ENCODE measurements around the gene ASB1.
A peak's percentile ranks its signal among the peaks of the same experiment; 100 is the strongest.

The ASB1 gene

GRCh38 chr2:238426568-238427434 lies at the start of gene ASB1:
Gene ASB1, plus strand, starts transcription at chr2:238426927. Its CDS starts 144 bp downstream, at chr2:238427071.
- peak; percentile 90 for DNase-seq (ENCODE audit: low read depth)
- peak within 1 kb of the TSS; percentile 94 for H3K4me3 ChIP-seq (ENCODE audit: low read length)
- peaks cover 52% of the 10 kb centered on the region for H3K4me1 ChIP-seq (ENCODE audit: control insufficient read depth, insufficient read depth, low read length)
- H3K9ac ChIP-seq (ENCODE audit: low read length): peak within 1 kb of the TSS; percentile 94
- H3K27me3 ChIP-seq (replicated peaks; ENCODE audit: control insufficient read depth, insufficient read depth, low read length): no peaks in the 10 kb centered on the region
- peaks cover 9% of the 10 kb centered on the region for H3K36me3 ChIP-seq (ENCODE audit: control insufficient read depth, insufficient read depth, low read length, severe bottlenecking)
- no peaks in the 10 kb centered on the region for H3K9me3 ChIP-seq (ENCODE audit: control insufficient read depth, low read length)

GRCh38 chr2:238378230-238379095 lies 48.3 kb upstream of the ASB1 start:
- peaks cover 21% of the 10 kb centered on the region for H3K4me1 ChIP-seq (ENCODE audit: control insufficient read depth, insufficient read depth, low read length)
- DNase-seq (ENCODE audit: low read depth): no peak
- H3K9ac ChIP-seq (ENCODE audit: low read length): no peak overlapping the region
- no peak overlapping the region for H3K4me3 ChIP-seq (ENCODE audit: low read length)
- H3K27me3 ChIP-seq (replicated peaks; ENCODE audit: control insufficient read depth, insufficient read depth, low read length): no peaks in the 10 kb centered on the region
- H3K9me3 ChIP-seq (ENCODE audit: control insufficient read depth, low read length): no peaks in the 10 kb centered on the region
- H3K36me3 ChIP-seq (ENCODE audit: control insufficient read depth, insufficient read depth, low read length, severe bottlenecking): no peaks in the 10 kb centered on the region

- Histone ChIP-seq H3K36me3 (ENCODE audit: control insufficient read depth, insufficient read depth, low read length, severe bottlenecking) (no peaks in the 10 kb centered on the region), H3K27me3 (replicated peaks; ENCODE audit: control insufficient read depth, insufficient read depth, low read length) (no peaks in the 10 kb centered on the region), H3K9me3 (ENCODE audit: control insufficient read depth, low read length) (no peaks in the 10 kb centered on the region), H3K4me1 (ENCODE audit: control insufficient read depth, insufficient read depth, low read length) (peaks cover 21% of the 10 kb centered on the region), H3K9ac (ENCODE audit: low read length) (no peak overlapping the region), H3K4me3 (ENCODE audit: low read length) (no peak overlapping the region)
- DNase-seq (ENCODE audit: low read depth): peak; percentile 5
These were observed 47.5 kb upstream of the ASB1 start for GRCh38 chr2:238379096-238379810.

GRCh38 chr2:238380336-238380735 lies 46.4 kb upstream of the ASB1 start:
- Histone ChIP-seq H3K9ac (ENCODE audit: low read length) (no peak overlapping the region), H3K4me3 (ENCODE audit: low read length) (no peak overlapping the region), H3K36me3 (ENCODE audit: control insufficient read depth, insufficient read depth, low read length, severe bottlenecking) (no peaks in the 10 kb centered on the region), H3K9me3 (ENCODE audit: control insufficient read depth, low read length) (no peaks in the 10 kb centered on the region), H3K27me3 (replicated peaks; ENCODE audit: control insufficient read depth, insufficient read depth, low read length) (no peaks in the 10 kb centered on the region), H3K4me1 (ENCODE audit: control insufficient read depth, insufficient read depth, low read length) (peaks cover 21% of the 10 kb centered on the region)
- no peak for DNase-seq (ENCODE audit: low read depth)

GRCh38 chr2:238380785-238381184 lies 45.9 kb upstream of the ASB1 start:
- Histone ChIP-seq H3K4me1 (ENCODE audit: control insufficient read depth, insufficient read depth, low read length) (peaks cover 21% of the 10 kb centered on the region), H3K27me3 (replicated peaks; ENCODE audit: control insufficient read depth, insufficient read depth, low read length) (no peaks in the 10 kb centered on the region), H3K9ac (ENCODE audit: low read length) (no peak overlapping the region), H3K9me3 (ENCODE audit: control insufficient read depth, low read length) (no peaks in the 10 kb centered on the region), H3K36me3 (ENCODE audit: control insufficient read depth, insufficient read depth, low read length, severe bottlenecking) (no peaks in the 10 kb centered on the region), H3K4me3 (ENCODE audit: low read length) (no peak overlapping the region)
- peak; percentile 36 for DNase-seq (ENCODE audit: low read depth)

GRCh38 chr2:238381341-238382115 lies 45.2 kb upstream of the ASB1 start:
- H3K9me3 ChIP-seq (ENCODE audit: control insufficient read depth, low read length): no peaks in the 10 kb centered on the region
- H3K27me3 ChIP-seq (replicated peaks; ENCODE audit: control insufficient read depth, insufficient read depth, low read length): no peaks in the 10 kb centered on the region
- no peak overlapping the region for H3K4me3 ChIP-seq (ENCODE audit: low read length)
- H3K4me1 ChIP-seq (ENCODE audit: control insufficient read depth, insufficient read depth, low read length): peaks cover 21% of the 10 kb centered on the region
- no peak for DNase-seq (ENCODE audit: low read depth)
- no peak overlapping the region for H3K9ac ChIP-seq (ENCODE audit: low read length)
- H3K36me3 ChIP-seq (ENCODE audit: control insufficient read depth, insufficient read depth, low read length, severe bottlenecking): no peaks in the 10 kb centered on the region

GRCh38 chr2:238382381-238382781 lies 44.3 kb upstream of the ASB1 start:
- H3K9me3 ChIP-seq (ENCODE audit: control insufficient read depth, low read length): no peaks in the 10 kb centered on the region
- H3K36me3 ChIP-seq (ENCODE audit: control insufficient read depth, insufficient read depth, low read length, severe bottlenecking): no peaks in the 10 kb centered on the region
- peak overlapping the region; percentile 29 for H3K9ac ChIP-seq (ENCODE audit: low read length)
- no peak overlapping the region for H3K4me3 ChIP-seq (ENCODE audit: low read length)
- H3K4me1 ChIP-seq (ENCODE audit: control insufficient read depth, insufficient read depth, low read length): peaks cover 27% of the 10 kb centered on the region
- no peaks in the 10 kb centered on the region for H3K27me3 ChIP-seq (replicated peaks; ENCODE audit: control insufficient read depth, insufficient read depth, low read length)
- peak; percentile 56 for DNase-seq (ENCODE audit: low read depth)

- Histone ChIP-seq H3K4me3 (ENCODE audit: low read length) (no peak overlapping the region), H3K9ac (ENCODE audit: low read length) (peak overlapping the region; percentile 29), H3K4me1 (ENCODE audit: control insufficient read depth, insufficient read depth, low read length) (peaks cover 28% of the 10 kb centered on the region), H3K9me3 (ENCODE audit: control insufficient read depth, low read length) (no peaks in the 10 kb centered on the region), H3K36me3 (ENCODE audit: control insufficient read depth, insufficient read depth, low read length, severe bottlenecking) (no peaks in the 10 kb centered on the region), H3K27me3 (replicated peaks; ENCODE audit: control insufficient read depth, insufficient read depth, low read length) (no peaks in the 10 kb centered on the region)
- DNase-seq (ENCODE audit: low read depth): no peak
These were observed 43.6 kb upstream of the ASB1 start for GRCh38 chr2:238383135-238383534.

- H3K4me1 ChIP-seq (ENCODE audit: control insufficient read depth, insufficient read depth, low read length): peaks cover 28% of the 10 kb centered on the region
- H3K9ac ChIP-seq (ENCODE audit: low read length): no peak overlapping the region
- DNase-seq (ENCODE audit: low read depth): no peak
- H3K9me3 ChIP-seq (ENCODE audit: control insufficient read depth, low read length): no peaks in the 10 kb centered on the region
- no peaks in the 10 kb centered on the region for H3K27me3 ChIP-seq (replicated peaks; ENCODE audit: control insufficient read depth, insufficient read depth, low read length)
- no peak overlapping the region for H3K4me3 ChIP-seq (ENCODE audit: low read length)
- H3K36me3 ChIP-seq (ENCODE audit: control insufficient read depth, insufficient read depth, low read length, severe bottlenecking): peaks cover 2% of the 10 kb centered on the region
These were observed 42.9 kb upstream of the ASB1 start for GRCh38 chr2:238383743-238384380.

GRCh38 chr2:238387332-238387731 lies 39.4 kb upstream of the ASB1 start:
- H3K4me3 ChIP-seq (ENCODE audit: low read length): no peak overlapping the region
- H3K27me3 ChIP-seq (replicated peaks; ENCODE audit: control insufficient read depth, insufficient read depth, low read length): no peaks in the 10 kb centered on the region
- H3K4me1 ChIP-seq (ENCODE audit: control insufficient read depth, insufficient read depth, low read length): peaks cover 17% of the 10 kb centered on the region
- H3K9me3 ChIP-seq (ENCODE audit: control insufficient read depth, low read length): no peaks in the 10 kb centered on the region
- DNase-seq (ENCODE audit: low read depth): no peak
- H3K9ac ChIP-seq (ENCODE audit: low read length): no peak overlapping the region
- H3K36me3 ChIP-seq (ENCODE audit: control insufficient read depth, insufficient read depth, low read length, severe bottlenecking): peaks cover 4% of the 10 kb centered on the region
